A549 treated with CORT108297 at 1 μM for 4 hours (cell line): ENCODE measurements around the gene SHC1. TPM values are rescaled to one million over a fixed set of nuclear protein-coding genes. Genes with fewer than 3 reads are reported as not detected.

Experiments
- total RNA-seq: library from RNA; stranded (reverse); fragments of 200-300 nt; extraction: Qiagen RNA extraction; gene quantifications from 5 replicates; pipeline ENCODE4 v1.2.3, GENCODE V29; 2022

Gene SHC1
- 128 to 159 TPM (median 156 TPM) in 5 replicates for total RNA-seq

GRCh38 chr1:154970631-154971340 is at the start of gene SHC1:
SHC1 (minus strand) TSS chr1:154970747; CDS start chr1:154970526, 221 bp downstream.

GRCh38 chr1:155002464-155003226 is 32.1 kb upstream of the SHC1 start, which contains the start of gene ZBTB7B:
ZBTB7B (plus strand) TSS chr1:155002802; CDS start chr1:155014661, 11,859 bp downstream.

GRCh38 chr1:154993572-154994268 is 23.2 kb upstream of the SHC1 start, which contains the start of gene LENEP:
LENEP (plus strand) TSS chr1:154993586; CDS start chr1:154993608, 22 bp downstream.

GRCh38 chr1:154982897-154983648 is 12.5 kb upstream of the SHC1 start, which contains the start of gene FLAD1:
FLAD1 (plus strand) TSS chr1:154983344; CDS start chr1:154983695, 351 bp downstream.

GRCh38 chr1:154974102-154974807 is 3.7 kb upstream of the SHC1 start, which contains the start of gene CKS1B:
CKS1B (plus strand) TSS chr1:154974681; CDS start chr1:154974746, 65 bp downstream.

GRCh38 chr1:154961207-154962155 is 9.1 kb downstream of the SHC1 start, which contains the start of gene PYGO2:
PYGO2 (minus strand) TSS chr1:154961782; CDS start chr1:154961576, 206 bp downstream.

GRCh38 chr1:154955718-154956543 is 14.6 kb downstream of the SHC1 start, which contains the start of gene PBXIP1:
PBXIP1 (minus strand) TSS chr1:154956099; CDS start chr1:154953721, 2,378 bp downstream.

GRCh38 chr1:154936555-154937084 is 33.9 kb downstream of the SHC1 start, which contains the start of gene PMVK:
PMVK (minus strand) TSS chr1:154936719; CDS start chr1:154936685, 34 bp downstream.

Other genes with a start within 250 kb of the SHC1 start
- 0.02 to 0.10 TPM (median 0.06 TPM) in 5 replicates for gene KCNN3, start 100.5 kb downstream of the SHC1 start, total RNA-seq
- gene PMVK, start 34.0 kb downstream of the SHC1 start, total RNA-seq, result 39.3 to 49.1 TPM (median 42.6 TPM) in 5 replicates
- gene PBXIP1, start 14.6 kb downstream of the SHC1 start, total RNA-seq, result 13.5 to 16.4 TPM (median 15.2 TPM) in 5 replicates
- gene PYGO2, start 9.0 kb downstream of the SHC1 start, total RNA-seq, result 20.7 to 25.5 TPM (median 24.0 TPM) in 5 replicates
- 329 to 371 TPM (median 349 TPM) in 5 replicates for gene CKS1B, start 3.9 kb upstream of the SHC1 start, total RNA-seq
- 37.8 to 47.0 TPM (median 44.5 TPM) in 5 replicates for gene FLAD1, start 12.6 kb upstream of the SHC1 start, total RNA-seq
- not detected in 5 replicates for gene LENEP, start 22.8 kb upstream of the SHC1 start, total RNA-seq
- gene ZBTB7B, start 32.1 kb upstream of the SHC1 start, total RNA-seq, result 18.2 to 32.3 TPM (median 30.4 TPM) in 5 replicates
- gene DCST2, start 63.0 kb upstream of the SHC1 start, total RNA-seq, result 0.35 to 0.57 TPM (median 0.46 TPM) in 5 replicates
- 0.07 to 0.08 TPM in 2 of 5 replicates, not detected in the others for gene DCST1, start 63.1 kb upstream of the SHC1 start, total RNA-seq
- gene ADAM15, start 80.6 kb upstream of the SHC1 start, total RNA-seq, result 52.7 to 90.3 TPM (median 81.7 TPM) in 5 replicates
- 7.4 to 9.9 TPM (median 8.7 TPM) in 5 replicates for gene EFNA4, start 93.0 kb upstream of the SHC1 start, total RNA-seq
- 3.4 to 5.1 TPM (median 4.7 TPM) in 5 replicates for gene EFNA3, start 108.1 kb upstream of the SHC1 start, total RNA-seq
- 32.8 to 53.9 TPM (median 38.3 TPM) in 5 replicates for gene EFNA1, start 157.1 kb upstream of the SHC1 start, total RNA-seq
- 29.3 to 36.5 TPM (median 34.8 TPM) in 5 replicates for gene SLC50A1, start 165.1 kb upstream of the SHC1 start, total RNA-seq
- gene DPM3, start 169.8 kb upstream of the SHC1 start, total RNA-seq, result 73.6 to 114 TPM (median 112 TPM) in 5 replicates
- 220 to 279 TPM (median 243 TPM) in 5 replicates for gene KRTCAP2, start 202.6 kb upstream of the SHC1 start, total RNA-seq
- gene TRIM46, start 203.1 kb upstream of the SHC1 start, total RNA-seq, result 1.4 to 2.5 TPM (median 2.1 TPM) in 5 replicates
- 6.6 to 10.6 TPM (median 9.6 TPM) in 5 replicates for gene THBS3, start 237.2 kb upstream of the SHC1 start, total RNA-seq
- gene MTX1, start 237.9 kb upstream of the SHC1 start, total RNA-seq, result 64.0 to 78.2 TPM (median 76.5 TPM) in 5 replicates